Panc1 (cell line): ENCODE measurements around the gene C22orf23. TPM values are rescaled to one million over a fixed set of nuclear protein-coding genes. Genes with fewer than 3 reads are reported as not detected.
"Not testable (repeated sequence)": the region's sequence is repeated elsewhere in the genome, so short reads cannot be mapped to it uniquely, and the experiment has no call there.

Experiments
- ATAC-seq: fragments of 200-7000 bp; cut with Tn5 transposase; 2 replicates; pipeline ENCODE4 v1.9.1; 2020; ENCODE audit warnings: mild to moderate bottlenecking, moderate library complexity
- BruUV-seq: library from RNA; stranded (reverse); fragments of 400-500 nt; replicated peaks from 2 replicates; lab custom pipeline; 2021; lab: Mats Ljungman, UMichigan
- CTCF ChIA-PET: fragments of 300-600 bp; sonication (Branson Sonifier 250); formaldehyde crosslinking; loops from one replicate; lab custom pipeline; 2022; ENCODE audit warnings: antibody characterized with exemption; lab: Charles Lee
- POLR2A ChIA-PET: fragments of 300-600 bp; sonication (Branson Sonifier 250); formaldehyde crosslinking; loops from one replicate; lab custom pipeline; 2022; ENCODE audit warnings: antibody characterized with exemption; lab: Charles Lee
- DNase-seq: peaks from one replicate; pipeline ENCODE4 v3.0.0-alpha.2; 2010; ENCODE audit warnings: low read depth, low spot score
- H3K27ac ChIP-seq: 2 replicates; pipeline ENCODE4 v1.5.1; 2011; ENCODE audit warnings: mild to moderate bottlenecking, low read length, inconsistent platforms
- H3K27me3 ChIP-seq: fragments of 200-500 bp; sonication (Bioruptor generic); 2 replicates; pipeline ENCODE4 v1.6.0; 2014; ENCODE audit warnings: low read length, inconsistent platforms; ENCODE audit not compliant: control insufficient read depth, insufficient read depth
- H3K36me3 ChIP-seq: fragments of 200-500 bp; sonication (Bioruptor generic); 2 replicates; pipeline ENCODE4 v1.5.1; 2014; ENCODE audit warnings: inconsistent platforms, mild to moderate bottlenecking, low read length, moderate library complexity; ENCODE audit not compliant: control insufficient read depth, insufficient read depth
- H3K4me1 ChIP-seq: 2 replicates; pipeline ENCODE4 v1.5.1; 2011; ENCODE audit warnings: inconsistent platforms, mild to moderate bottlenecking, low read length, moderate library complexity; ENCODE audit not compliant: control insufficient read depth, insufficient read depth
- H3K4me3 ChIP-seq, 2 experiments: 2 replicates each; pipeline ENCODE4 v1.5.1; 2011 to 2012; ENCODE audit warnings: low read depth in 2 of 2, low read length in 2 of 2, mild to moderate bottlenecking in 2 of 2, inconsistent platforms in 1 of 2, moderate library complexity in 1 of 2
- H3K9me3 ChIP-seq: fragments of 200-500 bp; sonication (Bioruptor generic); 2 replicates; pipeline ENCODE4 v1.5.1; 2014; ENCODE audit warnings: low read depth, mild to moderate bottlenecking, inconsistent platforms, low read length, moderate library complexity; ENCODE audit not compliant: control insufficient read depth, insufficient read depth
- POLR2AphosphoS5 ChIP-seq: IDR thresholded peaks from 2 replicates; pipeline ENCODE4 v1.6.1; 2012; ENCODE audit warnings: mild to moderate bottlenecking, low read depth, low read length, moderate library complexity
- SIN3A ChIP-seq: IDR thresholded peaks from 2 replicates; pipeline ENCODE4 v1.6.1; 2012; ENCODE audit warnings: low read depth, mild to moderate bottlenecking, low read length, moderate library complexity, borderline replicate concordance; ENCODE audit not compliant: insufficient read depth
- TCF7L2 ChIP-seq: IDR thresholded peaks from 2 replicates; pipeline ENCODE4 v1.6.1; 2011; ENCODE audit warnings: mild to moderate bottlenecking, low read depth, low read length, inconsistent platforms
- in situ Hi-C: cut with HindIII; loops from 2 replicates; pipeline ENCODE4 v1.10.0; 2016; ENCODE audit warnings: low sequenced_read_pairs, low pct_unique_long_range_greater_than_20kb
- intact Hi-C: fragments of 100-400 bp; cut with micrococcal nuclease; formaldehyde crosslinking; loops from one replicate; pipeline ENCODE4 v1.10.0; 2022; ENCODE audit not compliant: unreplicated experiment
- total RNA-seq: library from RNA; stranded (reverse); gene quantifications from one replicate; pipeline ENCODE4 v1.2.1, GENCODE V29; 2021; ENCODE audit not compliant: unreplicated experiment
- TF ChIP-seq, protein P1 (sequence below): fragments of 450-650 bp; IDR thresholded peaks from 2 replicates; pipeline ENCODE4 v1.5.1; 2017; ENCODE audit warnings: mild to moderate bottlenecking
- TF ChIP-seq, protein P2 (sequence below), 2 experiments: IDR thresholded peaks; 2 replicates each; pipeline ENCODE4 v1.6.1; 2011 to 2012; ENCODE audit warnings: low read depth in 2 of 2, control low read depth in 1 of 2, low read length in 1 of 2, mild to moderate bottlenecking in 1 of 2, moderate library complexity in 1 of 2; ENCODE audit not compliant: insufficient read depth in 1 of 2

C22orf23 gene
- total RNA-seq, 1 experiment from 2014 or later = 0.49 TPM

DNA sequence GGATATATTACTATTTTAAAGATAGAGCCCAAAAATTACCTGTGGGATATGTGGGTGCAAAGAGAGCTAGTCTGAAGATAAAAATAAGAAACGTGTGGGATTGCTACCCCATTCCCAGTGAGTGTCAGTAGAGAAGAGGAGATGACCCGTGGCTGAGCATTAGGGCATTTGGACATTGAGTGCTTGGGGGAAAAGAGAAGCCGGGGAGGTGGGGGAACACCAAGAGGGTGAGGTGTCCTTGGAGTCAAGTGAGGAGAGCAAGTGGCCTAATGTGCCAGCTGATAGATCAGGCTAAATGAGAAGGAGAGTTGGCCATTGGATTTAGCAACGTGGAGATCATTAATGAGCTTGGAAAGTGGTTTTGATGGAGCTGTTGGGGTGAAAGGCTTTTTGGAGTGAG lies 1.3 kb upstream of the C22orf23 start:
- TF ChIP-seq, protein P1, sequence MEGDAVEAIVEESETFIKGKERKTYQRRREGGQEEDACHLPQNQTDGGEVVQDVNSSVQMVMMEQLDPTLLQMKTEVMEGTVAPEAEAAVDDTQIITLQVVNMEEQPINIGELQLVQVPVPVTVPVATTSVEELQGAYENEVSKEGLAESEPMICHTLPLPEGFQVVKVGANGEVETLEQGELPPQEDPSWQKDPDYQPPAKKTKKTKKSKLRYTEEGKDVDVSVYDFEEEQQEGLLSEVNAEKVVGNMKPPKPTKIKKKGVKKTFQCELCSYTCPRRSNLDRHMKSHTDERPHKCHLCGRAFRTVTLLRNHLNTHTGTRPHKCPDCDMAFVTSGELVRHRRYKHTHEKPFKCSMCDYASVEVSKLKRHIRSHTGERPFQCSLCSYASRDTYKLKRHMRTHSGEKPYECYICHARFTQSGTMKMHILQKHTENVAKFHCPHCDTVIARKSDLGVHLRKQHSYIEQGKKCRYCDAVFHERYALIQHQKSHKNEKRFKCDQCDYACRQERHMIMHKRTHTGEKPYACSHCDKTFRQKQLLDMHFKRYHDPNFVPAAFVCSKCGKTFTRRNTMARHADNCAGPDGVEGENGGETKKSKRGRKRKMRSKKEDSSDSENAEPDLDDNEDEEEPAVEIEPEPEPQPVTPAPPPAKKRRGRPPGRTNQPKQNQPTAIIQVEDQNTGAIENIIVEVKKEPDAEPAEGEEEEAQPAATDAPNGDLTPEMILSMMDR = no peak
- TF ChIP-seq TCF7L2 = no peak
- no peak for TF ChIP-seq POLR2AphosphoS5
- TF ChIP-seq, protein P2, sequence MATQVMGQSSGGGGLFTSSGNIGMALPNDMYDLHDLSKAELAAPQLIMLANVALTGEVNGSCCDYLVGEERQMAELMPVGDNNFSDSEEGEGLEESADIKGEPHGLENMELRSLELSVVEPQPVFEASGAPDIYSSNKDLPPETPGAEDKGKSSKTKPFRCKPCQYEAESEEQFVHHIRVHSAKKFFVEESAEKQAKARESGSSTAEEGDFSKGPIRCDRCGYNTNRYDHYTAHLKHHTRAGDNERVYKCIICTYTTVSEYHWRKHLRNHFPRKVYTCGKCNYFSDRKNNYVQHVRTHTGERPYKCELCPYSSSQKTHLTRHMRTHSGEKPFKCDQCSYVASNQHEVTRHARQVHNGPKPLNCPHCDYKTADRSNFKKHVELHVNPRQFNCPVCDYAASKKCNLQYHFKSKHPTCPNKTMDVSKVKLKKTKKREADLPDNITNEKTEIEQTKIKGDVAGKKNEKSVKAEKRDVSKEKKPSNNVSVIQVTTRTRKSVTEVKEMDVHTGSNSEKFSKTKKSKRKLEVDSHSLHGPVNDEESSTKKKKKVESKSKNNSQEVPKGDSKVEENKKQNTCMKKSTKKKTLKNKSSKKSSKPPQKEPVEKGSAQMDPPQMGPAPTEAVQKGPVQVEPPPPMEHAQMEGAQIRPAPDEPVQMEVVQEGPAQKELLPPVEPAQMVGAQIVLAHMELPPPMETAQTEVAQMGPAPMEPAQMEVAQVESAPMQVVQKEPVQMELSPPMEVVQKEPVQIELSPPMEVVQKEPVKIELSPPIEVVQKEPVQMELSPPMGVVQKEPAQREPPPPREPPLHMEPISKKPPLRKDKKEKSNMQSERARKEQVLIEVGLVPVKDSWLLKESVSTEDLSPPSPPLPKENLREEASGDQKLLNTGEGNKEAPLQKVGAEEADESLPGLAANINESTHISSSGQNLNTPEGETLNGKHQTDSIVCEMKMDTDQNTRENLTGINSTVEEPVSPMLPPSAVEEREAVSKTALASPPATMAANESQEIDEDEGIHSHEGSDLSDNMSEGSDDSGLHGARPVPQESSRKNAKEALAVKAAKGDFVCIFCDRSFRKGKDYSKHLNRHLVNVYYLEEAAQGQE (IDR thresholded peaks at IDR 0.05; ENCODE audit: insufficient read depth in 1 of 2, low read depth in 2 of 2, low read length in 1 of 2) = no peak
- no peak for TF ChIP-seq SIN3A
- intact Hi-C loops = no loop called here
- ChIA-PET POLR2A (interaction anchor here (0.6 to 0.7 kb wide), 2 partner anchors 16 to 148 kb away, joined by 3 to 8 read pairs; no protein-coding TSS in a partner anchor), CTCF (interaction anchor here (0.7 kb wide), 2 partner anchors 144 to 169 kb away, joined by 4 to 7 read pairs; no protein-coding TSS in a partner anchor)
- H3K36me3 ChIP-seq = no peaks in the 10 kb centered on the region; the same call in none of the 2 replicates
- in situ Hi-C loops = no loop called here
- no peaks in the 10 kb centered on the region for H3K9me3 ChIP-seq
- no peak for ATAC-seq
- BruUV-seq = no TSS peak
- H3K27me3 ChIP-seq = no peaks in the 10 kb centered on the region
- DNase-seq = no peak
- peak overlapping the region; percentile 18; the same call in 1 of the 2 replicates for H3K27ac ChIP-seq
- H3K4me1 ChIP-seq = peaks cover 6% of the 10 kb centered on the region; the same call in 1 of the 2 replicates
- H3K4me3 ChIP-seq = peak overlapping the region; percentile 83 to 93

DNA sequence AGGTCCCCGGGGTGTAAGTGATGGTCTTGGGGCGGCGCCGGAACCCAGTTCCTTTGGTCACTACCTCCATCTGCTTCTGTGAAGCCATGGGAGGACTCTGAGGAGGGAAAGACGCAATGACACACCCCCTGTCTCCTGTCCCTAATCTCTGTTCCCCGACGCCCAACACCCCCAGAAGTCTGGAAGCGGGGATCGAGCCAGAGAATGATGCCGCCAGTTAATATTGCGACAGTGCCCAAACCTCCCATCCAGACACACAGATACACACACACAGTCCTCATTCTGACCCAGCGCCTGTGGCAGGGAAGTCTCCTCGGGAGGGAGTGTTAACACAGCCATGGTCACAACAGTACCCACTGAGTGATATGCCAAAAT lies 352 bp downstream of the C22orf23 start:
- ChIA-PET POLR2A (no interaction called here), CTCF (no interaction called here)
- Histone ChIP-seq H3K4me3 (peak overlapping the region; percentile 83 to 93), H3K4me1 (peaks cover 6% of the 10 kb centered on the region; the same call in 1 of the 2 replicates), H3K27me3 (no peaks in the 10 kb centered on the region), H3K36me3 (no peaks in the 10 kb centered on the region; the same call in 1 of the 2 replicates), H3K27ac (peak overlapping the region; percentile 83), H3K9me3 (no peaks in the 10 kb centered on the region)
- intact Hi-C loops (no loop called here), in situ Hi-C loops (no loop called here)
- TF ChIP-seq TCF7L2 = no peak
- no peak for TF ChIP-seq POLR2AphosphoS5
- ATAC-seq (peak; percentile 74), DNase-seq (no peak)
- BruUV-seq = no TSS peak

DNA sequence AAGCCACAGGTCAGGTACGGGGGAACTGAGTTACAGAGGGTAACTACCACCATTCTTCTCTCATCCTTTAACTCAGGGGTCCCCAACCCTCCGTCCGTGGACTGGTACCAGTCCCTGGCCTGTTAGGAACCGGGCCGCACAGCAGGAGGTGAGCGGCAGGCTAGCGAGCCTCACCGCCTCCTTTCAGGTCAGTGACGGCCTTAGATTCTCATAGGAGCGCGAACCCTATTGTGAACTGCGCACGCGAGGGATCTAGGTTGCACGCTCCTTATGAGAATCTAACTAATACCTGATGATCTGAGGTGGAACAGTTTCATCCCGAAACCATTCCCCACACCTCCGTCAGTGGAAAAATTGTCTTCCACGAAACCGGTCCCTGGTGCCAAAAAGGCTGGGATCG lies 772 bp downstream of the C22orf23 start:
- in situ Hi-C loops, H3K4me1 ChIP-seq, H3K27ac ChIP-seq, DNase-seq, H3K9me3 ChIP-seq, intact Hi-C loops, H3K27me3 ChIP-seq, BruUV-seq, CTCF ChIA-PET, H3K36me3 ChIP-seq, POLR2A ChIA-PET: not testable (repeated sequence)
- peak overlapping the region; percentile 83 to 93 for H3K4me3 ChIP-seq
- peak; percentile 15; the same call in 1 of the 2 replicates for ATAC-seq
